ENCODE data around the gene PUS1. TPM values are rescaled to one million over a fixed set of nuclear protein-coding genes. Genes with fewer than 3 reads are reported as not detected.

Gene PUS1
- total and polyA plus RNA-seq, 10 of the 15 experiments (the other 5 are each of a cell fraction or from before 2014, with no cell fraction given), result 1.3 to 74.2 (median 25.4) TPM

GRCh38 chr12:131930510-131930909 lies 1.4 kb downstream of the PUS1 start:
- in situ Hi-C loops (cut with MboI), result no loop called here
- RAD21 ChIA-PET (ENCODE audit: unreplicated experiment), result interaction anchor here (0.6 to 1.0 kb wide), 3 partner anchors 77 to 157 kb away, joined by 3 to 4 read pairs (median 4); no protein-coding TSS in a partner anchor
- ATAC-seq, result no peak
- Histone ChIP-seq H3K4me1 (ENCODE audit: control insufficient read depth, insufficient read depth, low read length) (no peaks in the 10 kb centered on the region), H4K20me1 (ENCODE audit: control insufficient read depth, insufficient read depth) (0 out of 2 replicates have a peak, but pooled peaks cover 2% of the 10 kb centered on the region), H3K9me3 (replicated peaks; ENCODE audit: control insufficient read depth, insufficient read depth, low read length) (no peaks in the 10 kb centered on the region), H3K79me2 (ENCODE audit: control insufficient read depth, insufficient read depth, low read length) (peaks cover 20% of the 10 kb centered on the region), H3K27ac (ENCODE audit: control insufficient read depth, insufficient read depth) (no peak overlapping the region), H3K4me2 (ENCODE audit: control insufficient read depth, insufficient read depth) (peak overlapping the region; percentile 76), H3K9ac (ENCODE audit: control insufficient read depth, insufficient read depth, low read length) (peak overlapping the region; percentile 92), H3K27me3 (replicated peaks in 1 of 2; ENCODE audit: control insufficient read depth in 2 of 2, insufficient read depth in 2 of 2, low read length in 1 of 2) (no peaks in the 10 kb centered on the region), H3K4me3 (peak overlapping the region; percentile 90), H3K36me3 (ENCODE audit: control insufficient read depth in 2 of 2, insufficient read depth in 2 of 2, low read length in 1 of 2) (peaks cover 9 to 22% of the 10 kb centered on the region in 2 experiments), H2AFZ (ENCODE audit: control insufficient read depth, low read depth, low read length) (no peak overlapping the region)
- intact Hi-C loops (cut with micrococcal nuclease; ENCODE audit: unreplicated experiment), result no loop called here
- CTCF ChIA-PET, result interaction anchor here (0.5 to 1.1 kb wide), 2 partner anchors 94 to 123 kb away, joined by 5 read pairs; no protein-coding TSS in a partner anchor
- POLR2A ChIA-PET, result interaction anchor here (0.6 to 1.1 kb wide), 3 partner anchors 19 to 27 kb away, joined by 3 to 4 read pairs (median 3); partner anchors contain the start of gene EP400
- WGBS (ENCODE audit: insufficient coverage, insufficient replicate concordance, low lambda C conversion rate, missing lambda C conversion rate), result 62% methylated on average over 9 of the region's 9 CpGs
- BruUV-seq (replicated peaks), result no TSS peak
- TF ChIP-seq RB1 (IDR thresholded peaks at IDR 0.05; ENCODE audit: borderline replicate concordance) (no peak), RAD21 (IDR thresholded peaks at IDR 0.05; ENCODE audit: insufficient read depth, low read depth, low read length) (no peak), NR2C1 (IDR thresholded peaks at IDR 0.05) (no peak), RCOR1 (conservative IDR thresholded peaks at IDR 0.05; ENCODE audit: low read depth, low read length) (no peak), KAT2A (conservative IDR thresholded peaks at IDR 0.05; ENCODE audit: control insufficient read depth, low read depth, low read length) (no peak), ZNF217 (IDR thresholded peaks at IDR 0.05) (no peak), NKRF (conservative IDR thresholded peaks at IDR 0.05) (no peak), RUNX3 (IDR thresholded peaks at IDR 0.05; ENCODE audit: low read length) (no peak), TBL1XR1 (IDR thresholded peaks at IDR 0.05; ENCODE audit: low read depth, low read length) (no peak)
- TF ChIP-seq, protein P1, sequence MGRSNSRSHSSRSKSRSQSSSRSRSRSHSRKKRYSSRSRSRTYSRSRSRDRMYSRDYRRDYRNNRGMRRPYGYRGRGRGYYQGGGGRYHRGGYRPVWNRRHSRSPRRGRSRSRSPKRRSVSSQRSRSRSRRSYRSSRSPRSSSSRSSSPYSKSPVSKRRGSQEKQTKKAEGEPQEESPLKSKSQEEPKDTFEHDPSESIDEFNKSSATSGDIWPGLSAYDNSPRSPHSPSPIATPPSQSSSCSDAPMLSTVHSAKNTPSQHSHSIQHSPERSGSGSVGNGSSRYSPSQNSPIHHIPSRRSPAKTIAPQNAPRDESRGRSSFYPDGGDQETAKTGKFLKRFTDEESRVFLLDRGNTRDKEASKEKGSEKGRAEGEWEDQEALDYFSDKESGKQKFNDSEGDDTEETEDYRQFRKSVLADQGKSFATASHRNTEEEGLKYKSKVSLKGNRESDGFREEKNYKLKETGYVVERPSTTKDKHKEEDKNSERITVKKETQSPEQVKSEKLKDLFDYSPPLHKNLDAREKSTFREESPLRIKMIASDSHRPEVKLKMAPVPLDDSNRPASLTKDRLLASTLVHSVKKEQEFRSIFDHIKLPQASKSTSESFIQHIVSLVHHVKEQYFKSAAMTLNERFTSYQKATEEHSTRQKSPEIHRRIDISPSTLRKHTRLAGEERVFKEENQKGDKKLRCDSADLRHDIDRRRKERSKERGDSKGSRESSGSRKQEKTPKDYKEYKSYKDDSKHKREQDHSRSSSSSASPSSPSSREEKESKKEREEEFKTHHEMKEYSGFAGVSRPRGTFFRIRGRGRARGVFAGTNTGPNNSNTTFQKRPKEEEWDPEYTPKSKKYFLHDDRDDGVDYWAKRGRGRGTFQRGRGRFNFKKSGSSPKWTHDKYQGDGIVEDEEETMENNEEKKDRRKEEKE (IDR thresholded peaks at IDR 0.05), result no peak
- TF ChIP-seq, protein P2, sequence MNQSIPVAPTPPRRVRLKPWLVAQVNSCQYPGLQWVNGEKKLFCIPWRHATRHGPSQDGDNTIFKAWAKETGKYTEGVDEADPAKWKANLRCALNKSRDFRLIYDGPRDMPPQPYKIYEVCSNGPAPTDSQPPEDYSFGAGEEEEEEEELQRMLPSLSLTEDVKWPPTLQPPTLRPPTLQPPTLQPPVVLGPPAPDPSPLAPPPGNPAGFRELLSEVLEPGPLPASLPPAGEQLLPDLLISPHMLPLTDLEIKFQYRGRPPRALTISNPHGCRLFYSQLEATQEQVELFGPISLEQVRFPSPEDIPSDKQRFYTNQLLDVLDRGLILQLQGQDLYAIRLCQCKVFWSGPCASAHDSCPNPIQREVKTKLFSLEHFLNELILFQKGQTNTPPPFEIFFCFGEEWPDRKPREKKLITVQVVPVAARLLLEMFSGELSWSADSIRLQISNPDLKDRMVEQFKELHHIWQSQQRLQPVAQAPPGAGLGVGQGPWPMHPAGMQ (IDR thresholded peaks at IDR 0.05; ENCODE audit: borderline replicate concordance), result no peak
- SMC1A ChIA-PET (ENCODE audit: uncharacterized antibody, unreplicated experiment), result no interaction called here
- DNase-seq (ENCODE audit: low read depth, low spot score), result no peak
- no peak for FAIRE-seq

All from GM12878 (cell line).